SK-N-SH (cell line): Measurements from ENCODE around the gene VPS35L.

ENCODE experiments used
- ELF1 ChIP-seq: IDR thresholded peaks from 2 replicates; pipeline ENCODE4 v1.4.0; 2012
- EP300 ChIP-seq, 2 experiments: IDR thresholded peaks; 2 replicates each; pipeline versions ENCODE4 v1.4.0 to v1.6.1; 2012; ENCODE audit warnings: borderline replicate concordance in 1 of 2, low read depth in 1 of 2, low read length in 1 of 2
- EZH2phosphoT487 ChIP-seq: fragments of 200-600 bp; sonication (generic); IDR thresholded peaks from 2 replicates; pipeline ENCODE4 v1.6.1; 2017; ENCODE audit warnings: low read depth, mixed run types, mild to moderate bottlenecking, antibody characterized with exemption, moderate library complexity, borderline replicate concordance
- GABPA ChIP-seq: IDR thresholded peaks from 2 replicates; pipeline ENCODE4 v1.4.0; 2012; ENCODE audit warnings: low read depth, mild to moderate bottlenecking
- MXI1 ChIP-seq: IDR thresholded peaks from 2 replicates; pipeline ENCODE4 v1.6.1; 2012; ENCODE audit warnings: mild to moderate bottlenecking, low read depth, low read length, improper control_type of control experiment
- POLR2AphosphoS5 ChIP-seq: IDR thresholded peaks from 2 replicates; pipeline ENCODE4 v1.6.1; 2012; ENCODE audit warnings: low read depth, low read length
- RFX5 ChIP-seq: IDR thresholded peaks from 2 replicates; pipeline ENCODE4 v1.6.1; 2012; ENCODE audit warnings: mild to moderate bottlenecking, improper control_type of control experiment, low read length
- TCF12 ChIP-seq: IDR thresholded peaks from 2 replicates; pipeline ENCODE4 v1.4.0; 2012
- TF ChIP-seq, protein P1 (sequence below): fragments of 200-600 bp; sonication (generic); IDR thresholded peaks from 2 replicates; pipeline ENCODE4 v1.6.1; 2017; ENCODE audit warnings: antibody characterized with exemption, mild to moderate bottlenecking, moderate library complexity
- TF ChIP-seq, protein P2 (sequence below): IDR thresholded peaks from 2 replicates; pipeline ENCODE4 v1.4.0; 2012; ENCODE audit warnings: low read depth, borderline replicate concordance

DNA sequence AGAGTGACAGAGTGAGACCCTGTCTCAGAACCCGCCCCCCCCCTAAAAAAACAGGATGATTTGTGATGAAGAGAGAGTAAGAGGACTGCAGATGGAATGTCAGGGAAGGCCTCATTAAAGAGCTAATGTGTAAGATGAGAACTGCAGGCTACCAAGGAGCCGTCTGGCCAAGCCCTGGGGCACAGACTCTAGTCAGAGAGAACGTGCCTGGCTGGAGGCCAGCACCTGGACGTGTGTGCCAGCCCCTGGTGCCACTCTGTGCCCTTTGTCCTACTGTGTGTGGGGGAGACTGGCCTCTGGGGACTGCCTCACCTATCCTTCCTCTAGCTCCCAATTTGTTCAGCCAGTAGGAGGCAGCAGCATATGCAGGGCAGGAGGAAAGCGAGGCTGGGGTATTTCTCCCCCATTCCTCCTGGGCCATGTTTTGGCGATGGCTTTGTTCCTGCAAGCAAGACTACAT lies 125.4 kb downstream of the VPS35L start:
- TF ChIP-seq GABPA (no peak), RFX5 (no peak), EZH2phosphoT487 (no peak), ELF1 (no peak), EP300 (IDR thresholded peaks at IDR 0.05; ENCODE audit: borderline replicate concordance in 1 of 2, low read depth in 1 of 2, low read length in 1 of 2) (no peak), MXI1 (no peak), TCF12 (no peak), POLR2AphosphoS5 (no peak)
- TF ChIP-seq, protein P1, sequence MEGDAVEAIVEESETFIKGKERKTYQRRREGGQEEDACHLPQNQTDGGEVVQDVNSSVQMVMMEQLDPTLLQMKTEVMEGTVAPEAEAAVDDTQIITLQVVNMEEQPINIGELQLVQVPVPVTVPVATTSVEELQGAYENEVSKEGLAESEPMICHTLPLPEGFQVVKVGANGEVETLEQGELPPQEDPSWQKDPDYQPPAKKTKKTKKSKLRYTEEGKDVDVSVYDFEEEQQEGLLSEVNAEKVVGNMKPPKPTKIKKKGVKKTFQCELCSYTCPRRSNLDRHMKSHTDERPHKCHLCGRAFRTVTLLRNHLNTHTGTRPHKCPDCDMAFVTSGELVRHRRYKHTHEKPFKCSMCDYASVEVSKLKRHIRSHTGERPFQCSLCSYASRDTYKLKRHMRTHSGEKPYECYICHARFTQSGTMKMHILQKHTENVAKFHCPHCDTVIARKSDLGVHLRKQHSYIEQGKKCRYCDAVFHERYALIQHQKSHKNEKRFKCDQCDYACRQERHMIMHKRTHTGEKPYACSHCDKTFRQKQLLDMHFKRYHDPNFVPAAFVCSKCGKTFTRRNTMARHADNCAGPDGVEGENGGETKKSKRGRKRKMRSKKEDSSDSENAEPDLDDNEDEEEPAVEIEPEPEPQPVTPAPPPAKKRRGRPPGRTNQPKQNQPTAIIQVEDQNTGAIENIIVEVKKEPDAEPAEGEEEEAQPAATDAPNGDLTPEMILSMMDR = no peak; the same call in 1 of the 2 replicates
- TF ChIP-seq, protein P2, sequence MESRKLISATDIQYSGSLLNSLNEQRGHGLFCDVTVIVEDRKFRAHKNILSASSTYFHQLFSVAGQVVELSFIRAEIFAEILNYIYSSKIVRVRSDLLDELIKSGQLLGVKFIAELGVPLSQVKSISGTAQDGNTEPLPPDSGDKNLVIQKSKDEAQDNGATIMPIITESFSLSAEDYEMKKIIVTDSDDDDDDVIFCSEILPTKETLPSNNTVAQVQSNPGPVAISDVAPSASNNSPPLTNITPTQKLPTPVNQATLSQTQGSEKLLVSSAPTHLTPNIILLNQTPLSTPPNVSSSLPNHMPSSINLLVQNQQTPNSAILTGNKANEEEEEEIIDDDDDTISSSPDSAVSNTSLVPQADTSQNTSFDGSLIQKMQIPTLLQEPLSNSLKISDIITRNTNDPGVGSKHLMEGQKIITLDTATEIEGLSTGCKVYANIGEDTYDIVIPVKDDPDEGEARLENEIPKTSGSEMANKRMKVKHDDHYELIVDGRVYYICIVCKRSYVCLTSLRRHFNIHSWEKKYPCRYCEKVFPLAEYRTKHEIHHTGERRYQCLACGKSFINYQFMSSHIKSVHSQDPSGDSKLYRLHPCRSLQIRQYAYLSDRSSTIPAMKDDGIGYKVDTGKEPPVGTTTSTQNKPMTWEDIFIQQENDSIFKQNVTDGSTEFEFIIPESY = no peak
